Activated T-cell treated with anti-CD3 and anti-CD28 coated beads, Interleukin-2, amount 50 U/mL, for 4 hours (primary cell): Measurements from ENCODE around the gene ARHGAP42. TPM values are rescaled to one million over a fixed set of nuclear protein-coding genes. Genes with fewer than 3 reads are reported as not detected.
"Not testable (repeated sequence)": the region's sequence is repeated elsewhere in the genome, so short reads cannot be mapped to it uniquely, and the experiment has no call there.

Experiments used
- ATAC-seq, 2 donors: fragments of 200-7000 bp; cut with Tn5 transposase; one replicate each; pipeline ENCODE4 v1.10.0; 2021
- DNase-seq: peaks from one replicate; pipeline ENCODE4 v3.0.0-alpha.2; 2020
- H3K27me3 Mint-ChIP-seq: one replicate; pipeline ENCODE4 v1.8.0; 2021; ENCODE audit warnings: low read depth, mixed read lengths
- H3K36me3 Mint-ChIP-seq: one replicate; pipeline ENCODE4 v1.8.0; 2022; ENCODE audit warnings: mixed read lengths; ENCODE audit not compliant: insufficient read depth
- H3K4me1 Mint-ChIP-seq: one replicate; pipeline ENCODE4 v1.8.0; 2021; ENCODE audit warnings: low read depth, mixed read lengths
- H3K4me3 Mint-ChIP-seq: one replicate; pipeline ENCODE4 v1.8.0; 2021; ENCODE audit warnings: mild to moderate bottlenecking, moderate library complexity, mixed read lengths
- H3K9me3 Mint-ChIP-seq: one replicate; pipeline ENCODE4 v1.8.0; 2021; ENCODE audit warnings: mixed read lengths
- total RNA-seq, 3 donors: library from RNA; stranded (reverse); gene quantifications; one replicate each; pipeline ENCODE4 v1.2.1, GENCODE V29; 2021

The ARHGAP42 gene
- total RNA-seq, 3 donors from 2014 or later: 0.11 to 0.35 (median 0.28) TPM

DNA sequence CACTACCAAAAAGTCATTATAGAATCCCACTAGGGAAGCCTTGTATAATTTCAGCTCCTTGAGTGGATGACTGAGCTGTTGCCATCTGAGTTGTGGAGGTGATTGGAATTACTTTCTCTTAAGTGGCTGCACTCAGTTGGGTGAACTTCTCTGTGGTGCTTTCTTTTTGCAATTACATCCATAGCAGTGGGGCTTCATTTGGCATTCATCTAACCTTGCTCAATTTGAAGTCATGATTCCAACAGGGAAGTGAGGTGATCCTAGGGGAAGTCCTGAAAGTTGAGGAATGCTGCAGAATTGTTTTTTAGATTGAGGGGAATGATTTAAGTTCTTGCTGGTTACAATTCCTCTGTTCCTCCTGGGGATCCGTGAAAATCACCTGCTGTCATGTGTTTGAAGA is 39.6 kb downstream of the ARHGAP42 start:
- Mint-ChIP-seq H3K9me3 (peaks cover 4% of the 10 kb centered on the region), H3K27me3 (no peaks in the 10 kb centered on the region), H3K4me3 (no peak overlapping the region), H3K36me3 (no peaks in the 10 kb centered on the region), H3K4me1 (no peaks in the 10 kb centered on the region)
- ATAC-seq (no peak), DNase-seq (no peak)

- Mint-ChIP-seq H3K27me3 (no peaks in the 10 kb centered on the region), H3K9me3 (peaks cover 4% of the 10 kb centered on the region)
- ATAC-seq: no peak
Measured at GRCh38 chr11:100727410-100727809, 40.3 kb downstream of the ARHGAP42 start.

DNA sequence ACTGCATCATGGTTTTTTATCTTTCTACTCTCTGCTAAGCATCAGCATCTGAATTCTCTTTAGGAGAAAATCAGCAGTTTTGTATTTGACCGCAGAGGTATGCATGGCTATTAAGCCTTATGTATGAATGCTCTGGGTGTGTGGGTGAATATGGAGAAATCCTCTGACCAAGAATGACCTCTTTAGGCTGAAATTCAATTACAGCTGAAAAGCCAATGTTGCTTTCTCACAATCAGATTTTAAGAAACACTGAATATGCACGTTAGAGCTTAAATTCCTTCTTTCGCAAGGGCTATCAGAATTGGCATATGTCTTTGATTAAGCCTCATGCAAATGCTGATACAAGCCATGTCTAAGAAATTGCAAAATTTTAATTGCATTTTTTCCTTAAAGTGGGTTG is 43.2 kb downstream of the ARHGAP42 start:
- H3K9me3 Mint-ChIP-seq: no peaks in the 10 kb centered on the region
- no peak for DNase-seq
- H3K4me3 Mint-ChIP-seq: no peak overlapping the region
- no peaks in the 10 kb centered on the region for H3K27me3 Mint-ChIP-seq
- H3K36me3 Mint-ChIP-seq: no peaks in the 10 kb centered on the region
- H3K4me1 Mint-ChIP-seq: no peaks in the 10 kb centered on the region
- no peak for ATAC-seq

More at GRCh38 chr11:100727410-100727809, 40.3 kb downstream of the ARHGAP42 start:
- H3K4me1 Mint-ChIP-seq: no peaks in the 10 kb centered on the region
- DNase-seq: no peak
- no peak overlapping the region for H3K4me3 Mint-ChIP-seq
- no peaks in the 10 kb centered on the region for H3K36me3 Mint-ChIP-seq

- H3K4me1 Mint-ChIP-seq: no peaks in the 10 kb centered on the region
- DNase-seq (no peak), ATAC-seq (no peak)
- no peaks in the 10 kb centered on the region for H3K27me3 Mint-ChIP-seq
- no peaks in the 10 kb centered on the region for H3K36me3 Mint-ChIP-seq
- H3K9me3 Mint-ChIP-seq: no peaks in the 10 kb centered on the region
- no peak overlapping the region for H3K4me3 Mint-ChIP-seq
Measured at GRCh38 chr11:100731471-100731870, 44.4 kb downstream of the ARHGAP42 start.

GRCh38 chr11:100732949-100733348 is 45.9 kb downstream of the ARHGAP42 start:
- ATAC-seq: no peak
- Mint-ChIP-seq H3K27me3 (no peaks in the 10 kb centered on the region), H3K4me1 (no peaks in the 10 kb centered on the region), H3K4me3 (no peak overlapping the region), H3K36me3 (no peaks in the 10 kb centered on the region), H3K9me3 (no peaks in the 10 kb centered on the region)
- no peak for DNase-seq

DNA sequence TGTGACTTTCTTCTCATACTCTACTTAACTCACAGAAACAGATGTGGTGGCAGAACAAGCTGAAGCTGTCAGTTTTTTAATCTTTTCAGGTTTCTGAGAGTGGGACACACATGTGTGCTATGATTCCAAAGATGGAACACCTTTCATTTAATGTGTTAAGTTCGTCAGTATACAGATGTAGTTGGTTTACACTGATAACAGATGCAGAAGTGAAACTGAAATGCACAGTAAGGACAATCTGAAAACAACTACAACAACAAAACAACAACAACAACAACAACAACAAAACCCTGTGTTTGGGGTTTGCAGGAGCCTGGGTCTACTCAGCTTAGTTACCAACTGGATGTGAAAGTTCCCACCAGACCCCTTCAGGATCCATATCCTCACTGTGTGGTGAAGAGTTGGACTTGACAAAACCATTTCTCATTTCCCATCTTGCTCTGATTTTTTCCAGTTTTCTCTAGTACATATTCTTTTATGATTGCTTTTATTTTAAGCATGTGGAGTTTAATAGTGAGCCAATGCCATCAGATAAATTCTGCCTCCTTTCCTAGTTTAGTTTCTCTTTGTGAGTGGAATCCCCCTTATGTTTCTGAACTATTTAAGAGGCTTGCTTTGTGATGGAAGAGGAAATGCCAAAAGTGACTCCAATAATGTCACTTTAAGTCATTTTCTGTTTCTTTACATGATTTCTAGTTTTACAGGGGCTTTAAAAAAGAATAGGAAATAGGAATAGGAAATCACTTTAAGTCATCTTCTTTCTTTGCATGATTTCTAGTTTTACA is 47.8 kb downstream of the ARHGAP42 start:
- no peak for DNase-seq
- no peak overlapping the region for H3K4me3 Mint-ChIP-seq
- no peak for ATAC-seq
- no peaks in the 10 kb centered on the region for H3K27me3 Mint-ChIP-seq
- H3K9me3 Mint-ChIP-seq: no peaks in the 10 kb centered on the region
- no peaks in the 10 kb centered on the region for H3K4me1 Mint-ChIP-seq
- H3K36me3 Mint-ChIP-seq: no peaks in the 10 kb centered on the region

- DNase-seq (no peak), ATAC-seq (no peak)
- Mint-ChIP-seq H3K9me3 (peaks cover 4% of the 10 kb centered on the region), H3K36me3 (no peaks in the 10 kb centered on the region), H3K4me3 (no peak overlapping the region), H3K4me1 (no peaks in the 10 kb centered on the region), H3K27me3 (no peaks in the 10 kb centered on the region)
Measured at GRCh38 chr11:100735949-100736675, 49.0 kb downstream of the ARHGAP42 start.

DNA sequence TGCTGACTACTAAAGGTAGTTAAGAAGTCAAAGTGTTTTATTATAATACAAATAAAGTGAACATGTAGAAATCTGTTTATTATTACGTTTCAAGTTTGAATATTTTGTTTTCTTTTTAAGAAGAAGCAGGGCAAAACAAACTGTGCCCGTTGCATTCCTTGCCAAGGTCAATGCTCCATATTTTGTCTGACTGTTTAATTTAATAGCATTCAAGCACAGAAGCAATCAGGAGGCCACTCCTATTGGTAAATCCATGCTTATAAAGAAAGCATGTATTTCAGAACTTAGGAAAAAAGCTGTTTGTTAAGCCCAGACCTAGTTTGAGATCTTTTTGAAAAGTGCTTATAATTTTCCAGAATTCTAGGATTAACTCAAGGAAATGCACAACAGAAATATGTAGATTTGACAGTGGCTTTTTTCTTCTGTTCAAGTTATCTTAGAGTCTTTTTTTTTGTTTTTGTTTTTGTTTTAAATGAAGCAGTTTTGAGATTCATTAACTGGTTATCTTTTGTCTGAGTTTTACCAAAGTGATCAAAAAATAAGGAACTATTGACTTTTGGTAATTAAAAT is 51.7 kb downstream of the ARHGAP42 start:
- DNase-seq (no peak), ATAC-seq (no peak)
- no peaks in the 10 kb centered on the region for H3K4me1 Mint-ChIP-seq
- peaks cover 4% of the 10 kb centered on the region for H3K9me3 Mint-ChIP-seq
- H3K4me3 Mint-ChIP-seq: no peak overlapping the region
- no peaks in the 10 kb centered on the region for H3K27me3 Mint-ChIP-seq
- H3K36me3 Mint-ChIP-seq: no peaks in the 10 kb centered on the region

GRCh38 chr11:100739666-100740065 is 52.6 kb downstream of the ARHGAP42 start:
- Mint-ChIP-seq H3K27me3 (no peaks in the 10 kb centered on the region), H3K36me3 (no peaks in the 10 kb centered on the region), H3K4me1 (no peaks in the 10 kb centered on the region), H3K4me3 (no peak overlapping the region), H3K9me3 (peaks cover 4% of the 10 kb centered on the region)
- no peak for ATAC-seq
- DNase-seq: no peak

- Mint-ChIP-seq H3K4me1 (no peaks in the 10 kb centered on the region), H3K4me3 (no peak overlapping the region), H3K36me3 (no peaks in the 10 kb centered on the region), H3K27me3 (no peaks in the 10 kb centered on the region), H3K9me3 (peaks cover 9% of the 10 kb centered on the region)
- DNase-seq: no peak
- ATAC-seq: no peak
Measured at GRCh38 chr11:100740440-100740839, 53.4 kb downstream of the ARHGAP42 start.

GRCh38 chr11:100741866-100742625 is 55.0 kb downstream of the ARHGAP42 start:
- no peak for DNase-seq
- Mint-ChIP-seq H3K27me3 (no peaks in the 10 kb centered on the region), H3K4me1 (no peaks in the 10 kb centered on the region), H3K36me3 (no peaks in the 10 kb centered on the region), H3K4me3 (no peak overlapping the region), H3K9me3 (peaks cover 14% of the 10 kb centered on the region)
- no peak for ATAC-seq

GRCh38 chr11:100746448-100746847 is 59.4 kb downstream of the ARHGAP42 start:
- Mint-ChIP-seq H3K36me3 (peaks cover 1% of the 10 kb centered on the region), H3K9me3 (peaks cover 25% of the 10 kb centered on the region), H3K4me3 (no peak overlapping the region), H3K4me1 (no peaks in the 10 kb centered on the region), H3K27me3 (no peaks in the 10 kb centered on the region)
- DNase-seq (no peak), ATAC-seq (no peak)

- ATAC-seq (no peak), DNase-seq (no peak)
- H3K4me3 Mint-ChIP-seq: no peak overlapping the region
- H3K4me1 Mint-ChIP-seq: no peaks in the 10 kb centered on the region
- peaks cover 25% of the 10 kb centered on the region for H3K9me3 Mint-ChIP-seq
- H3K27me3 Mint-ChIP-seq: no peaks in the 10 kb centered on the region
- peaks cover 1% of the 10 kb centered on the region for H3K36me3 Mint-ChIP-seq
Measured at GRCh38 chr11:100748153-100748552, 61.1 kb downstream of the ARHGAP42 start.

DNA sequence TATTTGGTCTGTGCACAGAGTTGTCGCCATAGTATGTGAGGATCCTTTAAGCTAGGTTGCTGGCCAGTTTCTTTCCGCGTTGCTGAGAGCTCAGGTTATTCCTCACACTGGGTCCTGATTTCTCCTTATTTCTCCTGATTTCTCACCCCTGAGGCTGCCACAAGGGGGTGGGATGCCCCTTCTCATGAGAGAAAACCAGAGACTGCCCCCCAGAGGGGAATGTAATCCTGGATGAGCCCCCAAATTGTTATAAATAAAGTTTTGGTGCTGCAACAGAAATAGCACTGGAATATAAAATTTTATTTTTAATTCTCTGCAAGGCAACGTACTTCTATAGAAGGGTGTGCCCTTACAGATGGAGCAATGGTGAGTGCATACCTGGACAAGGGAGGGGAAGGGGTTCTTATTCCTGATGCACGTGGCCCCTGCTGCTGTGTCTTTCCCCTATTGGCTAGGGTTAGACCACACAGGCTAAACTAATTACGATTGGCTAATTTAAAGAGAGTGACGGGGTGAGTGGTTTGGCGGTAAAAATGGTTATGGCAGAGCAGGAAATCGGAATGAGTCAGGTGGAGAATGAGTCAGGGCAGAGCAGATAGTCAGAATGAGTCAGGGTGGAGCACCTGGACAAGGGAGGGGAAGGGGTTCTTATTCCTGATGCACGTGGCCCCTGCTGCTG is 62.9 kb downstream of the ARHGAP42 start:
- not testable (repeated sequence) for DNase-seq, H3K4me3 Mint-ChIP-seq, H3K4me1 Mint-ChIP-seq, ATAC-seq, H3K36me3 Mint-ChIP-seq, H3K27me3 Mint-ChIP-seq
- peaks cover 21% of the 10 kb centered on the region for H3K9me3 Mint-ChIP-seq
